Keratinocyte (primary cell): ENCODE data around the gene BABAM2.

Source experiments
- CTCF ChIP-seq, 3 experiments: IDR thresholded peaks in 1 of 3; conservative IDR thresholded peaks in 1 of 3; optimal IDR thresholded peaks in 1 of 3; 2 replicates in 2 of 3; 3 replicates in 1 of 3; pipeline versions ENCODE3 to v1.5.1; 2011; ENCODE audit warnings: low read length in 3 of 3, mild to moderate bottlenecking in 3 of 3, moderate library complexity in 2 of 3, control low read depth in 1 of 3, inconsistent platforms in 1 of 3; ENCODE audit not compliant: insufficient read depth in 2 of 3; ENCODE audit errors: extremely low read depth in 1 of 3
- EZH2 ChIP-seq: IDR thresholded peaks from one replicate; pipeline ENCODE4 v1.6.1; 2012; ENCODE audit warnings: inconsistent platforms, mild to moderate bottlenecking, low read length, moderate library complexity

- TF ChIP-seq CTCF (optimal IDR thresholded peaks at IDR 0.05 in 1 of 3, IDR thresholded peaks at IDR 0.05 in 1 of 3, conservative IDR thresholded peaks at IDR 0.05 in 1 of 3; ENCODE audit: extremely low read depth in 1 of 3, insufficient read depth in 2 of 3, low read length in 3 of 3) = no peak
- no peak for TF ChIP-seq EZH2
These were observed 100.6 kb downstream of the BABAM2 start for GRCh38 chr2:27991146-27991545.
